ENCODE data around the gene JUNB.

- TF ChIP-seq POLR2A (IDR thresholded peaks at IDR 0.05; ENCODE audit: insufficient read depth in 1 of 2, low read depth in 2 of 2, low read length in 2 of 2) (no peak), SUZ12 (IDR thresholded peaks at IDR 0.05; ENCODE audit: low read depth, low read length) (no peak), CHCHD3 (CRISPR knock-in tag; IDR thresholded peaks at IDR 0.05) (no peak), ATF7 (IDR thresholded peaks at IDR 0.05) (no peak), ATF7 (CRISPR knock-in tag; IDR thresholded peaks at IDR 0.05) (no peak), CTCF (CRISPR knock-in tag; IDR thresholded peaks at IDR 0.05) (no peak), SMAD1 (CRISPR knock-in tag; IDR thresholded peaks at IDR 0.05; ENCODE audit: borderline replicate concordance, low read depth) (no peak), RAD21 (CRISPR knock-in tag; IDR thresholded peaks at IDR 0.05) (no peak), MBNL3 (CRISPR knock-in tag; conservative IDR thresholded peaks at IDR 0.05) (no peak)
- TF ChIP-seq, protein P1, sequence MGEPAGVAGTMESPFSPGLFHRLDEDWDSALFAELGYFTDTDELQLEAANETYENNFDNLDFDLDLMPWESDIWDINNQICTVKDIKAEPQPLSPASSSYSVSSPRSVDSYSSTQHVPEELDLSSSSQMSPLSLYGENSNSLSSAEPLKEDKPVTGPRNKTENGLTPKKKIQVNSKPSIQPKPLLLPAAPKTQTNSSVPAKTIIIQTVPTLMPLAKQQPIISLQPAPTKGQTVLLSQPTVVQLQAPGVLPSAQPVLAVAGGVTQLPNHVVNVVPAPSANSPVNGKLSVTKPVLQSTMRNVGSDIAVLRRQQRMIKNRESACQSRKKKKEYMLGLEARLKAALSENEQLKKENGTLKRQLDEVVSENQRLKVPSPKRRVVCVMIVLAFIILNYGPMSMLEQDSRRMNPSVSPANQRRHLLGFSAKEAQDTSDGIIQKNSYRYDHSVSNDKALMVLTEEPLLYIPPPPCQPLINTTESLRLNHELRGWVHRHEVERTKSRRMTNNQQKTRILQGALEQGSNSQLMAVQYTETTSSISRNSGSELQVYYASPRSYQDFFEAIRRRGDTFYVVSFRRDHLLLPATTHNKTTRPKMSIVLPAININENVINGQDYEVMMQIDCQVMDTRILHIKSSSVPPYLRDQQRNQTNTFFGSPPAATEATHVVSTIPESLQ (CRISPR knock-in tag; conservative IDR thresholded peaks at IDR 0.05) = no peak
These were observed 23.6 kb upstream of the JUNB start for GRCh38 chr19:12767666-12768065.

All from HepG2 (cell line).